SK-N-SH (cell line): ENCODE measurements around the gene SLC25A44. TPM values are rescaled to one million over a fixed set of nuclear protein-coding genes. Genes with fewer than 3 reads are reported as not detected.

ENCODE experiments used
- CTCF ChIA-PET: fragments of 300-600, 350-600 bp; formaldehyde crosslinking; extraction: SDS; loops from one replicate; lab custom pipeline; 2021; lab: Yijun Ruan, JAX
- POLR2A ChIA-PET: fragments of 350-600 bp; sonication (Branson Sonifier 250); formaldehyde crosslinking; extraction: SDS; loops from one replicate; lab custom pipeline; 2020; ENCODE audit warnings: antibody characterized with exemption, inconsistent platforms; lab: Yijun Ruan, JAX
- DNase-seq: peaks from one replicate; pipeline ENCODE4 v3.0.0; 2012
- H2AFZ ChIP-seq: fragments of 200-600 bp; sonication (generic); 2 replicates; pipeline ENCODE4 v1.8.1; 2016; ENCODE audit warnings: antibody characterized with exemption, mild to moderate bottlenecking, low read depth
- H3F3A ChIP-seq: fragments of 200-600 bp; sonication (generic); replicated peaks from 2 replicates; pipeline ENCODE3; 2016; ENCODE audit warnings: antibody characterized with exemption, mild to moderate bottlenecking; ENCODE audit not compliant: insufficient read depth
- H3K27ac ChIP-seq, 2 experiments: fragments of 200-500 bp in 1 of 2; fragments of 200-600 bp in 1 of 2; sonication (Bioruptor generic) in 1 of 2; sonication (generic), shearing (Covaris generic) in 1 of 2; 2 replicates each; pipeline versions ENCODE4 v1.5.1 to v1.6.1; 2014 to 2016; ENCODE audit warnings: low read depth in 2 of 2, inconsistent platforms in 1 of 2, low read length in 1 of 2, mild to moderate bottlenecking in 1 of 2, mixed read lengths in 1 of 2
- H3K27me3 ChIP-seq: fragments of 200-600 bp; sonication (generic), shearing (Covaris generic); 2 replicates; pipeline ENCODE4 v1.6.1; 2016; ENCODE audit warnings: mixed run types; ENCODE audit not compliant: insufficient read depth
- H3K36me3 ChIP-seq, 2 experiments: fragments of 200-500 bp in 1 of 2; fragments of 200-600 bp in 1 of 2; sonication (Bioruptor generic) in 1 of 2; sonication (generic) in 1 of 2; replicated peaks in 1 of 2; 2 replicates each; pipeline versions ENCODE3 to v1.5.1; 2014 to 2016; ENCODE audit warnings: low read length in 1 of 2, mild to moderate bottlenecking in 1 of 2; ENCODE audit not compliant: insufficient read depth in 2 of 2, control insufficient read depth in 1 of 2
- H3K4me1 ChIP-seq, 2 experiments: fragments of 200-500 bp in 1 of 2; fragments of 200-600 bp in 1 of 2; sonication (Bioruptor generic) in 1 of 2; sonication (generic), shearing (Covaris generic) in 1 of 2; 2 replicates each; pipeline versions ENCODE4 v1.5.1 to v1.6.1; 2014 to 2016; ENCODE audit warnings: low read depth in 1 of 2, low read length in 1 of 2, mixed run types in 1 of 2; ENCODE audit not compliant: insufficient read depth in 2 of 2, control insufficient read depth in 1 of 2
- H3K4me2 ChIP-seq: fragments of 200-600 bp; sonication (generic), shearing (Covaris generic); 2 replicates; pipeline ENCODE4 v1.6.1; 2017; ENCODE audit warnings: mixed run types
- H3K4me3 ChIP-seq, 2 experiments: fragments of 200-500 bp in 1 of 2; fragments of 200-600 bp in 1 of 2; sonication (Bioruptor generic) in 1 of 2; sonication (generic), shearing (Covaris generic) in 1 of 2; 2 replicates each; pipeline versions ENCODE4 v1.5.1 to v1.8.1; 2014 to 2016; ENCODE audit warnings: low read depth in 2 of 2, inconsistent platforms in 1 of 2, low read length in 1 of 2, mild to moderate bottlenecking in 1 of 2, mixed read lengths in 1 of 2, moderate library complexity in 1 of 2
- H3K79me2 ChIP-seq: fragments of 200-600 bp; sonication (generic); 2 replicates; pipeline ENCODE4 v1.8.1; 2017; ENCODE audit warnings: mild to moderate bottlenecking; ENCODE audit not compliant: insufficient read depth
- H3K9ac ChIP-seq: fragments of 200-600 bp; sonication (generic); 2 replicates; pipeline ENCODE4 v1.6.1; 2017; ENCODE audit warnings: mixed run types
- H3K9me2 ChIP-seq: fragments of 200-600 bp; sonication (generic); 2 replicates; pipeline ENCODE4 v1.6.1; 2017; ENCODE audit warnings: mixed run types
- H3K9me3 ChIP-seq: fragments of 200-600 bp; sonication (generic); 2 replicates; pipeline ENCODE4 v1.6.1; 2017; ENCODE audit warnings: mixed run types, mild to moderate bottlenecking, moderate library complexity
- H4K20me1 ChIP-seq: fragments of 200-600 bp; sonication (generic); 2 replicates; pipeline ENCODE4 v1.6.1; 2017; ENCODE audit warnings: mild to moderate bottlenecking, mixed run types; ENCODE audit not compliant: insufficient read depth
- CTCF ChIP-seq: fragments of 200-600 bp; sonication (generic); IDR thresholded peaks from 2 replicates; pipeline ENCODE4 v1.6.1; 2017; ENCODE audit warnings: antibody characterized with exemption, mild to moderate bottlenecking, moderate library complexity
- ELF1 ChIP-seq: IDR thresholded peaks from 2 replicates; pipeline ENCODE4 v1.4.0; 2012
- EZH2phosphoT487 ChIP-seq: fragments of 200-600 bp; sonication (generic); IDR thresholded peaks from 2 replicates; pipeline ENCODE4 v1.6.1; 2017; ENCODE audit warnings: low read depth, mixed run types, mild to moderate bottlenecking, antibody characterized with exemption, moderate library complexity, borderline replicate concordance
- FOSL2 ChIP-seq: IDR thresholded peaks from 2 replicates; pipeline ENCODE4 v1.4.0; 2012; ENCODE audit warnings: low read depth, mild to moderate bottlenecking, moderate library complexity, borderline replicate concordance
- GABPA ChIP-seq: IDR thresholded peaks from 2 replicates; pipeline ENCODE4 v1.4.0; 2012; ENCODE audit warnings: low read depth, mild to moderate bottlenecking
- IRF3 ChIP-seq: fragments of 150-350 bp; IDR thresholded peaks from 2 replicates; pipeline ENCODE4 v1.6.1; 2016; ENCODE audit warnings: mild to moderate bottlenecking, low read depth, low read length
- JUND ChIP-seq: IDR thresholded peaks from 2 replicates; pipeline ENCODE4 v1.4.0; 2012
- MEF2A ChIP-seq: IDR thresholded peaks from 2 replicates; pipeline ENCODE4 v1.4.0; 2012; ENCODE audit warnings: low read depth, borderline replicate concordance
- MXI1 ChIP-seq: IDR thresholded peaks from 2 replicates; pipeline ENCODE4 v1.6.1; 2012; ENCODE audit warnings: mild to moderate bottlenecking, low read depth, low read length, improper control_type of control experiment
- NRF1 ChIP-seq: IDR thresholded peaks from 2 replicates; pipeline ENCODE4 v1.6.1; 2012; ENCODE audit warnings: low read depth, mild to moderate bottlenecking, low read length
- PBX3 ChIP-seq: IDR thresholded peaks from 2 replicates; pipeline ENCODE4; 2012
- POLR2AphosphoS5 ChIP-seq: IDR thresholded peaks from 2 replicates; pipeline ENCODE4 v1.6.1; 2012; ENCODE audit warnings: low read depth, low read length
- RAD21 ChIP-seq: IDR thresholded peaks from 2 replicates; pipeline ENCODE4 v1.6.1; 2012; ENCODE audit warnings: mild to moderate bottlenecking, low read length
- RXRA ChIP-seq: IDR thresholded peaks from 2 replicates; pipeline ENCODE4 v1.4.0; 2012; ENCODE audit warnings: low read depth, mild to moderate bottlenecking, borderline replicate concordance
- SIN3A ChIP-seq: IDR thresholded peaks from 2 replicates; pipeline ENCODE4 v1.6.1; 2012; ENCODE audit warnings: low read depth, mild to moderate bottlenecking, low read length, moderate library complexity, borderline replicate concordance
- SMC3 ChIP-seq: IDR thresholded peaks from 2 replicates; pipeline ENCODE4 v1.6.1; 2012; ENCODE audit warnings: low read depth, low read length, improper control_type of control experiment
- TCF12 ChIP-seq: IDR thresholded peaks from 2 replicates; pipeline ENCODE4 v1.4.0; 2012
- USF1 ChIP-seq: IDR thresholded peaks from 2 replicates; pipeline ENCODE4 v1.4.0; 2012; ENCODE audit warnings: low read depth, borderline replicate concordance
- YY1 ChIP-seq: IDR thresholded peaks from 2 replicates; pipeline ENCODE4 v1.4.0; 2012; ENCODE audit warnings: low read depth, mild to moderate bottlenecking
- WGBS: methylation state at CpG from one replicate; pipeline ENCODE4 v1.1.6; 2017; ENCODE audit warnings: low lambda C conversion rate; 5-methylcytosine and 5-hydroxymethylcytosine counted together
- polyA plus RNA-seq, 3 experiments: library from polyadenylated mRNA; depleted of rRNA; stranded (reverse); fragments of >200 nt; gene quantifications; 2 replicates each; pipeline ENCODE4 v1.2.3, GENCODE V29; 2012
- TF ChIP-seq, protein P1 (sequence below): IDR thresholded peaks from 2 replicates; pipeline ENCODE4 v1.4.0; 2012; ENCODE audit warnings: low read depth, borderline replicate concordance
- TF ChIP-seq, protein P2 (sequence below): IDR thresholded peaks from 2 replicates; pipeline ENCODE4 v1.4.0; 2012; ENCODE audit warnings: low read depth

SLC25A44 gene
- polyA plus RNA-seq, 1 of the 3 experiments (the other 2 are of a cell fraction) = 28.5 TPM

GRCh38 chr1:156249593-156249992 is 55.7 kb downstream of the SLC25A44 start:
- H3K9me2 ChIP-seq = no peaks in the 10 kb centered on the region
- DNase-seq = no peak
- H3K36me3 ChIP-seq = peaks cover 14 to 62% of the 10 kb centered on the region in 2 experiments
- H3K27me3 ChIP-seq = no peaks in the 10 kb centered on the region
- H2AFZ ChIP-seq = no peak overlapping the region
- no peak overlapping the region for H3K9ac ChIP-seq
- 88% methylated on average over 4 of the region's 5 CpGs for WGBS
- CTCF ChIA-PET = interaction anchor here (0.8 to 3.8 kb wide), 4 partner anchors 10 to 120 kb away, joined by 3 to 14 read pairs (median 8); no protein-coding TSS in a partner anchor
- peaks cover 13 to 67% of the 10 kb centered on the region in 2 experiments; a peak in 3 of 4 replicates for H3K4me1 ChIP-seq
- TF ChIP-seq POLR2AphosphoS5 = no peak
- no peak for TF ChIP-seq SIN3A
- H3K4me2 ChIP-seq = no peak overlapping the region
- no peaks in the 10 kb centered on the region for H3K9me3 ChIP-seq
- H3K4me3 ChIP-seq = no peak overlapping the region
- POLR2A ChIA-PET = no interaction called here
- H3F3A ChIP-seq = peaks cover 13% of the 10 kb centered on the region
- H4K20me1 ChIP-seq = no peaks in the 10 kb centered on the region
- H3K79me2 ChIP-seq = no peaks in the 10 kb centered on the region
- H3K27ac ChIP-seq = peak overlapping the region in 1 of 2 experiments; percentile 99; a peak in 1 of 4 replicates

DNA sequence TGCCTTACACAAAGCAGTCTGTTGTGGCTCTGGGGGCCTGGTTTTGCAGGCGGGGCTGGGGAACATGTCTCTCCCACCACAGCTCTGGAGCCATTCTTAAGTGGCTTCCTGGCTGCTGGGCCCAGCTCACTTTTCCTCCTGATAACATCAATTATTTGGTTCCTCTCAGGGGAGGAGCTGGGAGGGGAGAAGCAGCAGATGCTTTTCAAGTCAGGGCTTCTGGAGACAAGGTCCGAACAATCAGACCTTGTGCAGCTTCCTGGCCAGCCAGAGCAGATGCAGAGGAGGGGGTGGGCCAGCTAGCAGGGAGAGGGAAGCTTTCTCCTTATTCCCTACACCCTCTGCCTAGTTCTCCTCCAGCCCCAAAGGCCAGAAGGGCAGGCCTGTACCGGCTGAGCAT is 57.6 kb downstream of the SLC25A44 start:
- no peaks in the 10 kb centered on the region for H3K27me3 ChIP-seq
- H2AFZ ChIP-seq = no peak overlapping the region
- H3K9me2 ChIP-seq = no peaks in the 10 kb centered on the region
- H3K4me3 ChIP-seq = no peak overlapping the region
- ChIA-PET CTCF (interaction anchor here (0.8 to 3.8 kb wide), 11 partner anchors 8 to 229 kb away, joined by 3 to 14 read pairs (median 3); partner anchors contain the start of genes PMF1 and SMG5), POLR2A (interaction anchor here (1.1 to 2.9 kb wide), 8 partner anchors 8 to 170 kb away, joined by 3 to 17 read pairs (median 4); partner anchors contain the start of genes BGLAP, MEX3A, PMF1 and SMG5)
- no peaks in the 10 kb centered on the region for H3K79me2 ChIP-seq
- H3K4me1 ChIP-seq = peaks cover 13 to 65% of the 10 kb centered on the region in 2 experiments; a peak in 3 of 4 replicates
- no peaks in the 10 kb centered on the region for H3K9me3 ChIP-seq
- H3F3A ChIP-seq = peaks cover 13% of the 10 kb centered on the region
- no peak overlapping the region for H3K9ac ChIP-seq
- H3K4me2 ChIP-seq = peak overlapping the region; percentile 4; the same call in 1 of the 2 replicates
- peak overlapping the region; percentile 16 to 99; a peak in 3 of 4 replicates for H3K27ac ChIP-seq
- 15% methylated on average over 3 of the region's 3 CpGs for WGBS
- H4K20me1 ChIP-seq = no peaks in the 10 kb centered on the region
- peaks cover 25 to 71% of the 10 kb centered on the region in 2 experiments for H3K36me3 ChIP-seq
- DNase-seq = peak; percentile 85
- TF ChIP-seq EZH2phosphoT487 (no peak), JUND (no peak), NRF1 (no peak), PBX3 (peak; percentile 3; the same call in 1 of the 2 replicates), MEF2A (no peak), TCF12 (peak; percentile 71), SMC3 (no peak; the same call in 1 of the 2 replicates), YY1 (no peak), RXRA (no peak), USF1 (no peak), CTCF (no peak), ELF1 (no peak), SIN3A (no peak), GABPA (no peak), MXI1 (peak; percentile 73; the same call in 1 of the 2 replicates), POLR2AphosphoS5 (0 out of 2 replicates have a peak, but pooled peaks have one; percentile 14), RAD21 (no peak; the same call in 1 of the 2 replicates), IRF3 (no peak), FOSL2 (no peak)
- TF ChIP-seq, protein P1, sequence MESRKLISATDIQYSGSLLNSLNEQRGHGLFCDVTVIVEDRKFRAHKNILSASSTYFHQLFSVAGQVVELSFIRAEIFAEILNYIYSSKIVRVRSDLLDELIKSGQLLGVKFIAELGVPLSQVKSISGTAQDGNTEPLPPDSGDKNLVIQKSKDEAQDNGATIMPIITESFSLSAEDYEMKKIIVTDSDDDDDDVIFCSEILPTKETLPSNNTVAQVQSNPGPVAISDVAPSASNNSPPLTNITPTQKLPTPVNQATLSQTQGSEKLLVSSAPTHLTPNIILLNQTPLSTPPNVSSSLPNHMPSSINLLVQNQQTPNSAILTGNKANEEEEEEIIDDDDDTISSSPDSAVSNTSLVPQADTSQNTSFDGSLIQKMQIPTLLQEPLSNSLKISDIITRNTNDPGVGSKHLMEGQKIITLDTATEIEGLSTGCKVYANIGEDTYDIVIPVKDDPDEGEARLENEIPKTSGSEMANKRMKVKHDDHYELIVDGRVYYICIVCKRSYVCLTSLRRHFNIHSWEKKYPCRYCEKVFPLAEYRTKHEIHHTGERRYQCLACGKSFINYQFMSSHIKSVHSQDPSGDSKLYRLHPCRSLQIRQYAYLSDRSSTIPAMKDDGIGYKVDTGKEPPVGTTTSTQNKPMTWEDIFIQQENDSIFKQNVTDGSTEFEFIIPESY = no peak
- TF ChIP-seq, protein P2, sequence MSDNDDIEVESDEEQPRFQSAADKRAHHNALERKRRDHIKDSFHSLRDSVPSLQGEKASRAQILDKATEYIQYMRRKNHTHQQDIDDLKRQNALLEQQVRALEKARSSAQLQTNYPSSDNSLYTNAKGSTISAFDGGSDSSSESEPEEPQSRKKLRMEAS = no peak
